Measurements from ENCODE around the gene CNTD1. TPM values are rescaled to one million over a fixed set of nuclear protein-coding genes. Genes with fewer than 3 reads are reported as not detected.
A peak's percentile ranks its signal among the peaks of the same experiment; 100 is the strongest.

CNTD1 gene
- polyA plus RNA-seq, 2 donors = 0.18 TPM

DNA sequence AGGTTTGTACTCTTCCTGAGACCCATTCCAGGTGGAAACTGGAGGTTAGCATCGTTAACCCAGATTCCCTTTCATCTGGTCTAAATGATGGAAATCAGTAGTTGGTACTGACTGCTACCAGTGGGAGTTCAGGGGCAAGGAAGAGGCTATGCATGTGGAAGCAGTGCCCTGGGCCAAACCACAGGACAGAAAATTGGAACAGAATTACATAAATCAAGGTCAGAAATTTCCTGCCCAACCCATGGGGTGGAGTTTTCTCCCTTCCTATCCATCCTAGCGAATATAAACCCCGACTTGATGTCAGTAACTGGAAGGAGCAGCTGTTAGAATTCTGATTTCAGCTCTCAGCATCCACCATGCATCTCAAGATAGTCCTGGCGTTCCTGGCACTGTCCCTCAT lies 45.6 kb downstream of the CNTD1 start, which contains the start of gene AOC2:
AOC2 (plus strand) TSS at position 310 of the 400 bp plus-strand sequence; CDS start at position 357, 47 bp downstream.
- H3K27ac ChIP-seq (ENCODE audit: low read depth in 2 of 2, low read length in 1 of 2) = no peak within 1 kb of the TSS
- H3K9me3 ChIP-seq (ENCODE audit: control insufficient read depth in 2 of 2, insufficient read depth in 1 of 2, low read depth in 1 of 2, low read length in 1 of 2) = no peaks in the 10 kb centered on the region
- H3K4me3 ChIP-seq (ENCODE audit: low read depth in 1 of 2, low read length in 2 of 2) = no peak within 1 kb of the TSS
- H3K4me1 ChIP-seq (ENCODE audit: control insufficient read depth in 2 of 2, insufficient read depth in 2 of 2, low read length in 1 of 2) = no peaks in the 10 kb centered on the region
- peaks cover 14 to 25% of the 10 kb centered on the region in 2 donors for H3K36me3 ChIP-seq (ENCODE audit: control insufficient read depth in 2 of 2, insufficient read depth in 2 of 2, low read length in 1 of 2)
- WGBS, 2 donors = 61 to 65% methylated on average over 4 of the region's 4 CpGs
- H3K27me3 ChIP-seq (ENCODE audit: control insufficient read depth in 1 of 2, insufficient read depth in 2 of 2, low read length in 2 of 2) = no peaks in the 10 kb centered on the region

- 91 to 92% methylated on average over 24 of the region's 24 CpGs for WGBS, 2 donors
- no peaks in the 10 kb centered on the region for H3K27me3 ChIP-seq (ENCODE audit: control insufficient read depth in 1 of 2, insufficient read depth in 2 of 2, low read length in 2 of 2)
- peaks cover 3 to 4% of the 10 kb centered on the region in 2 donors for H3K4me1 ChIP-seq (ENCODE audit: control insufficient read depth in 2 of 2, insufficient read depth in 2 of 2, low read length in 1 of 2)
- no peak overlapping the region for H3K4me3 ChIP-seq (ENCODE audit: low read depth in 1 of 2, low read length in 2 of 2)
- peaks cover 14 to 23% of the 10 kb centered on the region in 2 donors for H3K36me3 ChIP-seq (ENCODE audit: control insufficient read depth in 2 of 2, insufficient read depth in 2 of 2, low read length in 1 of 2)
- no peaks in the 10 kb centered on the region for H3K9me3 ChIP-seq (ENCODE audit: control insufficient read depth in 2 of 2, insufficient read depth in 1 of 2, low read depth in 1 of 2, low read length in 1 of 2)
- H3K27ac ChIP-seq (ENCODE audit: low read depth in 2 of 2, low read length in 1 of 2) = no peak overlapping the region
Observed at GRCh38 chr17:42844761-42845555, 46.3 kb downstream of the CNTD1 start.

DNA sequence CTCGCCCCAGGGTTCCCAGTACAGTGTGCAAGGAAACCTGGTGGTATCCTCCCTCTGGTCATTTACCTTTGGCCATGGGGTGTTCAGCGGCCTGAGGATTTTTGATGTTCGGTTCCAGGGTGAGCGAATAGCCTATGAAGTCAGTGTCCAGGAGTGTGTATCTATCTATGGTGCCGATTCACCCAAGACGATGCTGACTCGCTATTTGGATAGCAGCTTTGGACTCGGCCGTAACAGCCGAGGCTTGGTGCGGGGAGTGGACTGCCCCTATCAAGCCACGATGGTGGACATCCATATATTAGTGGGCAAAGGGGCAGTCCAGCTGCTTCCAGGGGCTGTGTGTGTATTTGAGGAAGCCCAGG lies 46.9 kb downstream of the CNTD1 start:
- no peak overlapping the region for H3K4me3 ChIP-seq (ENCODE audit: low read depth in 1 of 2, low read length in 2 of 2)
- H3K27me3 ChIP-seq (ENCODE audit: control insufficient read depth in 1 of 2, insufficient read depth in 2 of 2, low read length in 2 of 2) = no peaks in the 10 kb centered on the region
- H3K36me3 ChIP-seq (ENCODE audit: control insufficient read depth in 2 of 2, insufficient read depth in 2 of 2, low read length in 1 of 2) = peaks cover 14 to 23% of the 10 kb centered on the region in 2 donors
- no peak overlapping the region for H3K27ac ChIP-seq (ENCODE audit: low read depth in 2 of 2, low read length in 1 of 2)
- WGBS, 2 donors = 91 to 93% methylated on average over 12 of the region's 12 CpGs
- H3K4me1 ChIP-seq (ENCODE audit: control insufficient read depth in 2 of 2, insufficient read depth in 2 of 2, low read length in 1 of 2) = peaks cover 4 to 5% of the 10 kb centered on the region in 2 donors
- no peaks in the 10 kb centered on the region for H3K9me3 ChIP-seq (ENCODE audit: control insufficient read depth in 2 of 2, insufficient read depth in 1 of 2, low read depth in 1 of 2, low read length in 1 of 2)

DNA sequence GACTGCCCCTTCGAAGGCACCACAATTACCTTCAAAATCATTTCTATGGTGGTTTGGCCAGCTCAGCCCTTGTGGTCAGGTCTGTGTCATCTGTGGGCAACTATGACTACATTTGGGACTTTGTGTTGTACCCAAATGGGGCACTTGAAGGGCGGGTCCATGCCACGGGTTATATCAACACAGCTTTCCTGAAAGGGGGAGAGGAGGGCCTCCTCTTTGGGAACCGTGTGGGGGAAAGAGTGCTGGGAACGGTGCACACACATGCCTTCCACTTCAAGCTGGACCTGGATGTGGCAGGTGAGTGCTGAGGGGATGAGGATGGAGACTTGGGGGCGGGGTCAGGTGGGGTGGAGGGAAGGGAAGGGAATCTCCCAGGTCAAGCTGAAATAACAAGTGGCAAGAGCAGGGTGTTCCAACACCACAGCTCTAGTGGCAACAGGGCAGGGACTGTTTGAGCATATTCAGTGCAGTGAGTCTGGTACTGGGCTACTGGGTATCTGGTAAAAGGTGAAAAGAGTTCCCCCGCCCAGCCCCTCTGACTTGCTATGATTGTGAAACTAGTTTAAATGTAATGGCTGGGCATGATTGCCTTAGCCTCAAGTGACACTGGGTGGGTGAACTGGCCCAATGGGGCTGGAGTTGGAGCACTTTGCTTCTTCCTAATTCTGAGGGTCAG lies 47.4 kb downstream of the CNTD1 start:
- Histone ChIP-seq H3K36me3 (ENCODE audit: control insufficient read depth in 2 of 2, insufficient read depth in 2 of 2, low read length in 1 of 2) (peaks cover 14 to 23% of the 10 kb centered on the region in 2 donors), H3K27me3 (ENCODE audit: control insufficient read depth in 1 of 2, insufficient read depth in 2 of 2, low read length in 2 of 2) (no peaks in the 10 kb centered on the region), H3K9me3 (ENCODE audit: control insufficient read depth in 2 of 2, insufficient read depth in 1 of 2, low read depth in 1 of 2, low read length in 1 of 2) (no peaks in the 10 kb centered on the region), H3K4me3 (ENCODE audit: low read depth in 1 of 2, low read length in 2 of 2) (no peak overlapping the region), H3K27ac (ENCODE audit: low read depth in 2 of 2, low read length in 1 of 2) (peak overlapping the region in 1 of 2 donors; percentile 58), H3K4me1 (ENCODE audit: control insufficient read depth in 2 of 2, insufficient read depth in 2 of 2, low read length in 1 of 2) (peaks cover 4 to 5% of the 10 kb centered on the region in 2 donors)
- WGBS, 2 donors = 61 to 66% methylated on average over 7 of the region's 7 CpGs

DNA sequence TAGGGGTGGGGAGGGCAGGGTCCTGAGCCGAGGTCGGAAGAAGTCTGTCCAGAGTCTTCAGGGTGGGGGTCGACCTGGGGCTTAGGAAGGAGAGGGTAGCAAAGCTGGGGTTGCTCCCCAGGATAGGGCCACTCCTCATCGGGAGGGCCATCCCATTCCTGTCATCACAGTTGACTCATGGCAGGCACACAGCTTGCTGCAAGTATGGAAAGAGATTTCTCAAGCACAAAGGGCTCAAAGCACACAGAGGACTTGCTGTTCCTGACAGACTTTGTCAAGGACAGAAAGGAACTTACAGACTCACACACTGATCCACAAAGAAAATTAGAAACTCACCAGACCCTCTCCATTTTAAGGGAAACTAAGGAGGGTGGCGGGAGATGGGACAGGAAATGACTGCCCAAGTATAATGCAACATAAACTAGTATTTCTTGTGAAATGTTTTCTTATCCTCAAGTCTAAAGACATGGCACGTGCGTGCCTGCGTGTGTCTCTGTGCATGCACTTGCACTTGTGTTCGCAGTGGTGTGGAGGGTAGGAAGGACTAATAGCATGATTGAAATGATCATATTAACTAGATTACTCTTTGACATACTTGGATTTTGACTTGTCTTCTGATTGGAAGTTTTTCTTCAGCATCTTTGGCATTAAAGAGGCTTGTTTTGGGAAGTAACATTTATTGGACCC lies 48.1 kb downstream of the CNTD1 start:
- Histone ChIP-seq H3K4me1 (ENCODE audit: control insufficient read depth in 2 of 2, insufficient read depth in 2 of 2, low read length in 1 of 2) (peaks cover 4 to 5% of the 10 kb centered on the region in 2 donors), H3K27ac (ENCODE audit: low read depth in 2 of 2, low read length in 1 of 2) (peak overlapping the region in 1 of 2 donors; percentile 58), H3K27me3 (ENCODE audit: control insufficient read depth in 1 of 2, insufficient read depth in 2 of 2, low read length in 2 of 2) (no peaks in the 10 kb centered on the region), H3K36me3 (ENCODE audit: control insufficient read depth in 2 of 2, insufficient read depth in 2 of 2, low read length in 1 of 2) (peaks cover 14 to 18% of the 10 kb centered on the region in 2 donors), H3K4me3 (ENCODE audit: low read depth in 1 of 2, low read length in 2 of 2) (no peak overlapping the region), H3K9me3 (ENCODE audit: control insufficient read depth in 2 of 2, insufficient read depth in 1 of 2, low read depth in 1 of 2, low read length in 1 of 2) (no peaks in the 10 kb centered on the region)
- WGBS, 2 donors = 69% methylated on average over 9 of the region's 9 CpGs

DNA sequence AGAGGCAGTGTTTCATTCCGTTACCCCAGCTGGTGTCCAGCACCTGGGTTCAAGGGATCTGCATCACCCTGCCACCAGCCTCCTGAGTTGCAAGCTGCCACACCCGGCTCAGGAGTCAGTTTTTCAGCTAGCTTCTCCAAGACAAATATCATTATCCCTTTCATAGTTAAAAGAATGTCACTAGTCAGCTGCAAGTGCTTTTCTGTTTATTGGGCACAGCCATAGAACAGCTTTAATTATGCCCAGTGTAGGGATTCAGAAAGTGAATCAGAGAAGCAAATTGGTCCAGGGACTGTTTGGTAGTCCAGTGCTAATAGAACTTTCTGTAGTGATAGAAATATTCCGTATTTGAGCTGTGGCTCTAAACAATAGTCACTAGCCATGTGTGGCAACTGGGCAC lies 49.4 kb downstream of the CNTD1 start:
- Histone ChIP-seq H3K4me3 (ENCODE audit: low read depth in 1 of 2, low read length in 2 of 2) (no peak overlapping the region), H3K27me3 (ENCODE audit: control insufficient read depth in 1 of 2, insufficient read depth in 2 of 2, low read length in 2 of 2) (no peaks in the 10 kb centered on the region), H3K4me1 (ENCODE audit: control insufficient read depth in 2 of 2, insufficient read depth in 2 of 2, low read length in 1 of 2) (peaks cover 4 to 5% of the 10 kb centered on the region in 2 donors), H3K36me3 (ENCODE audit: control insufficient read depth in 2 of 2, insufficient read depth in 2 of 2, low read length in 1 of 2) (peaks cover 7 to 13% of the 10 kb centered on the region in 2 donors), H3K9me3 (ENCODE audit: control insufficient read depth in 2 of 2, insufficient read depth in 1 of 2, low read depth in 1 of 2, low read length in 1 of 2) (no peaks in the 10 kb centered on the region), H3K27ac (ENCODE audit: low read depth in 2 of 2, low read length in 1 of 2) (no peak overlapping the region)
- WGBS, 2 donors = 68 to 75% methylated on average over 3 of the region's 3 CpGs

GRCh38 chr17:42849031-42849430 lies 50.4 kb downstream of the CNTD1 start:
- Histone ChIP-seq H3K4me3 (ENCODE audit: low read depth in 1 of 2, low read length in 2 of 2) (no peak overlapping the region), H3K9me3 (ENCODE audit: control insufficient read depth in 2 of 2, insufficient read depth in 1 of 2, low read depth in 1 of 2, low read length in 1 of 2) (no peaks in the 10 kb centered on the region), H3K4me1 (ENCODE audit: control insufficient read depth in 2 of 2, insufficient read depth in 2 of 2, low read length in 1 of 2) (peaks cover 4 to 5% of the 10 kb centered on the region in 2 donors), H3K36me3 (ENCODE audit: control insufficient read depth in 2 of 2, insufficient read depth in 2 of 2, low read length in 1 of 2) (peaks cover 7 to 11% of the 10 kb centered on the region in 2 donors), H3K27me3 (ENCODE audit: control insufficient read depth in 1 of 2, insufficient read depth in 2 of 2, low read length in 2 of 2) (no peaks in the 10 kb centered on the region), H3K27ac (ENCODE audit: low read depth in 2 of 2, low read length in 1 of 2) (no peak overlapping the region)
- 85 to 97% methylated on average over 7 to 9 of the region's 9 CpGs for WGBS, 2 donors

DNA sequence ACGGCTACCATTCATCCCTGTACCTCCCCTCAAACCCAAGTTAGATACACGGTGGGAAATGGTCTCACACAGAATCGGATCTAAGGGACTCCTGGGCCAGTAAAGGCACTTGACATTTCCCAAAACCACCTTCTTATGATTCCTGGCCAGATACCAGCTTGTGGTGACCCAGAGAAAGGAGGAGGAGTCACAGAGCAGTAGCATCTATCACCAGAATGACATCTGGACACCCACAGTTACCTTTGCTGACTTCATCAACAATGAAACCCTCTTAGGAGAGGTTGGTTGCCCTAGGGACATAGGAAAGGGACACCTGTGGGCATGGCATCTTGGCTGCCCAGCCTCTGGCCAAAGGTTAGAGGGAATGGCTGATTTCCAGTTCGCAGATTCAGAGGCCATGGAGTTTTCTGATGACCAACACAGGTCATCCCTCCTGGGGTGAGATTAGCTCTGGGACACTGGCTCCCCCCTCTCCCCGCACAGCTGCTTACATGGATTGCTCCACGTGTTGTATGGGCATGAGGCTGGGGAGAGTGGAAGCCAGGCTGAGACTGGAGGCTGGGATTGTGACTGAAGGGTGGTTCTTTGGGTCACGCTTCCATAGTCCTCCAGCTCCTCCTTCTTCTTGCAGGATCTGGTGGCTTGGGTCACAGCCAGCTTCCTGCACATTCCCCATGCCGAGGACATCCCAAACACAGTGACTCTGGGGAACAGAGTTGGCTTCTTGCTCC lies 51.0 kb downstream of the CNTD1 start:
- Histone ChIP-seq H3K4me1 (ENCODE audit: control insufficient read depth in 2 of 2, insufficient read depth in 2 of 2, low read length in 1 of 2) (peaks cover 4 to 5% of the 10 kb centered on the region in 2 donors), H3K9me3 (ENCODE audit: control insufficient read depth in 2 of 2, insufficient read depth in 1 of 2, low read depth in 1 of 2, low read length in 1 of 2) (no peaks in the 10 kb centered on the region), H3K27me3 (ENCODE audit: control insufficient read depth in 1 of 2, insufficient read depth in 2 of 2, low read length in 2 of 2) (no peaks in the 10 kb centered on the region), H3K4me3 (ENCODE audit: low read depth in 1 of 2, low read length in 2 of 2) (no peak overlapping the region), H3K27ac (ENCODE audit: low read depth in 2 of 2, low read length in 1 of 2) (no peak overlapping the region), H3K36me3 (ENCODE audit: control insufficient read depth in 2 of 2, insufficient read depth in 2 of 2, low read length in 1 of 2) (peaks cover 7 to 8% of the 10 kb centered on the region in 2 donors)
- WGBS, 2 donors = 49 to 55% methylated on average over 8 of the region's 8 CpGs

GRCh38 chr17:42850954-42851353 lies 52.3 kb downstream of the CNTD1 start, which contains the start of gene AOC3:
Gene AOC3, plus strand, starts transcription at chr17:42851199. Its CDS starts 145 bp downstream, at chr17:42851344.
- no peaks in the 10 kb centered on the region for H3K9me3 ChIP-seq (ENCODE audit: control insufficient read depth in 2 of 2, insufficient read depth in 1 of 2, low read depth in 1 of 2, low read length in 1 of 2)
- peak within 1 kb of the TSS; percentile 27 to 29 for H3K4me3 ChIP-seq (ENCODE audit: low read depth in 1 of 2, low read length in 2 of 2)
- peaks cover 4 to 5% of the 10 kb centered on the region in 2 donors for H3K4me1 ChIP-seq (ENCODE audit: control insufficient read depth in 2 of 2, insufficient read depth in 2 of 2, low read length in 1 of 2)
- no peaks in the 10 kb centered on the region for H3K27me3 ChIP-seq (ENCODE audit: control insufficient read depth in 1 of 2, insufficient read depth in 2 of 2, low read length in 2 of 2)
- WGBS, 2 donors = 41 to 43% methylated on average over 9 of the region's 9 CpGs
- no peaks in the 10 kb centered on the region for H3K36me3 ChIP-seq (ENCODE audit: control insufficient read depth in 2 of 2, insufficient read depth in 2 of 2, low read length in 1 of 2)
- peak within 1 kb of the TSS; percentile 73 to 82 for H3K27ac ChIP-seq (ENCODE audit: low read depth in 2 of 2, low read length in 1 of 2)
